ENCODE results near the gene HSPA9.
A peak's percentile ranks its signal among the peaks of the same experiment; 100 is the strongest.

HSPA9 gene

DNA sequence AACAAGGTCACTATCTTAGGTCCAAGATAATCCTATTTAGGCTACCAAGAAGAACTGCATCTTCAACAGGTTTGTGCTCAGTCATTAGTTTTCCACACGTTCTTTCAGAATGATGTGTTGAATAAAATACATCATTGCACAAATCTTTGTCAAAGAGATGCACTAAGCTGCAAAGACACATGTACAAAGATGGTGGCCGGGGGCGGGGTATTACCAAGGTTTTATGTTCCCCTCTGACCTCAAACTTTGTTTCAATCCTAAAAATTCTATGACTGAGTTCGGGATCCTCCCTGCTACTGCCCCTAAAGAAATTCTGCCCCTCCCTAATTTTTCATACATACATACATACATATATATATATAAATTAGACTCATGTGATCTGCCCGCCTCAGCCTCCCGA is 14.2 kb downstream of the HSPA9 start:
- no peak for DNase-seq

DNA sequence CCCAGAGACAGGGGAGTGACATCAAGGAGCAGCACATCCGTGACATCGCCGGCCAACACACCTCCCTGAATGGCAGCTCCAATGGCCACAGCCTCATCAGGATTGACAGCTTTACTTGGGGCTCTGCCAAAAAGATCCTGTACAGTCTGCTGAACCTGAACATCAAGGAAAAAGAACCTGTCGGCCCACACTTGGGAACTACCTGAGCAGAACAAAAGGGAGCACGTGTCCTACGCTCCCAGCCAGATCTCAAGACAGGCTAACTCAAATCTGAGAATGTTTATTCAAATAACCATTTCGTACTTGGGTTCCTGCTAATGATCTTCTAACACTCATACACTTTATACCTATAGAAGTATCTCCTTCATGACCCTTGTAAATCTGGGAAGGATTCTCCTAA is 15.3 kb downstream of the HSPA9 start:
- no peak for DNase-seq

DNA sequence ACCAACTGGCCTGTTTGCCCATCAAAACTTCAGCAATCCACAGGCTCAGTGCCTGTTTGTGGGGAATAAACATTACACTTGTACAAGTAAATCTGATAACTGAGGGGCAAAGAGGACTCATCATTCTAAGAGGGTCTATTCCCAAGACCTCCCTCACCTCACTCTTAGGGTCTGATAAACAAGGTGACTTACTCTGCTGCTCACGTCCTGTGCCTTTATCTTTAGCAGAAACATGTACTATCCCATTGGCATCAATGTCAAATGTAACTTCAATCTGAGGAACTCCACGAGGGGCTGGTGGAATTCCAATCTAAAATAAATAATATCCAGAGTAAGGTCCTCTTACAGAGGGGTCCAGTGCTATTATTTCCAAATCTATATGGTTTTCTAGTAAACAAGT is 17.5 kb downstream of the HSPA9 start:
- no peak for DNase-seq

DNA sequence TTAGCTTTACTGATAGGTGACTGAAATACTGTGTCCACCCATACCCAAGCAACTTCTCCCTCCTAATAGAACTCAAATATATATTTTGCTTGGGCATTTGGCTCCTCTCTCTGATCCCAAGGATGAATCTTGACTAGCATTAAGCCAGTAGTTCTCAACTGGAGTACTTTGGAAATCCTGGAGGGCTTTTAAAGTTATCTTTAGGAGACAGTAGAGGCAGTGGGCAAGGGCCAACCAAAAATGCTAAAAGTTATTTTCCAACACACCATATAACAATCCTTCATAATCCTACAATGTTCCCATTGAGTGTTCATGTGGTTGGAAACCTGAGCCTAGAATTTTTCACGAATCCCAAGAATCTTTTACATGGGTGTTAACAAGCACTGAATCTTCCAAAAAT is 21.1 kb downstream of the HSPA9 start:
- no peak for DNase-seq

DNA sequence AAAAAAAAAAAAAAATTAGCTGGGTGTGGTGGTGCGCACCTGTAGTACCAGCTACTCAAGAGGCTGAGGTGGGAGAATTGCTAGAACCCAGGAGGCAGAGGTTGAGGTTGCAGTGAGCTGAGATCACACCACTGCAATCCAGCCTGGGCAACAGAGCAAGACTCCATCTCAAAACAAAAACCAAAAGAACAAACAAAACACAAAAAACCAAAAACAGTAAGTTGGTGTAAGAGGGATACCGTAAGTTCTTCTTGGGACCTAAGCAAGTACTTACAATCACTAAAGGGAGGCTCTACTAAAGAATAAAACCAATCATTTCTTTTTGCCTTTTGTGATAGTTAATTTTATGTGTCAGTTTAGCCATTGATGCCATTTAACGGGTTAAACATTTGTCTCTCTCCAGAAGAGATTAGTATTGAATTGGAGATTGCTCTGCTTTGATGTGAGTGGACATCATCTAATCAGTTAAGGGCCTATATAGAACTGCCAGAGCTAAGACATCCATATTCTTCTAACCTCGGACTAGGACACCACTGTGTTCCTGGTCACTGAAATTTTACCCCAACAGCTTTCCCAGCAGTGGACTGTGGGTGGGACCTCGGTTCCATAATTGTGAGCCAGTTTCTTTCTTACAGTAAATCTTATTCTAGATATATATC is 21.6 kb downstream of the HSPA9 start:
- DNase-seq: no peak

DNA sequence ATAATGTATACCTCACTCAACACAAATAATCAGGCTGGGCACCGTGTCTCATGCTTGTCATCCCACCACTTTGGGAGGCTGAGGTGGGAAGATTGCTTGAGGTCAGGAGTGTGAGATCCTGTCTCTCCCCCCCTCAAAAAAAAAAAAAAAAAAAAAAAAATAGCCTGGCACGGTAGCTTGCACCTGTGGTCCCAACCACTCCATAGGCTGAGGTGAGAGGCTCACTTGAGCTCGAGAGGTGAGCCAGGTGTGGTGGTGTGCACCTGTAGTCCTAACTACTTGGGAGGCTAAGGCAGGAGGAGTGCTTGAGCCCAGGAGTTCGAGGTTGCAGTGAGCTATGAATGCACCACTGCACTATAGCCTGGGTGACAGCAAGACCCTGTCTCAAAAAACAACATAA is 22.5 kb downstream of the HSPA9 start:
- no peak for DNase-seq

DNA sequence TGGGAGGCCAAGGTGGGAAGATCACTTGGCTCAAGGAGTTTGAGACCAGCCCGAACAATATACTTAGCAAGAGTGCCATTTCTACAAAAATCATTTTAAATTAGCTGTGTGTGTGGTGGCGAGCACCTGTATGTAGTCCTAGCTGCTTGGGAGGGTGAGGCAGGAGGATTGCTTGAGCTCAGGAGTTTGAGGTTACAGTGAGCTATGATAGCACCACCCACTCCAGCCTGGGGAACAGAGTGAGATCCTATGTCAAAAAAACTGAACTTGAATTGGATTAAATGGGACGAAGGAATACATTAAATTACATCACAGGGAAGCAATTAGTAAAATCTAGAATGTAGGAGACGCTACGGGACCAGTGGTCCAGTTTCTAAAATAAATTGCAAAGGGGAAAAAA is 25.8 kb downstream of the HSPA9 start:
- DNase-seq: no peak

DNA sequence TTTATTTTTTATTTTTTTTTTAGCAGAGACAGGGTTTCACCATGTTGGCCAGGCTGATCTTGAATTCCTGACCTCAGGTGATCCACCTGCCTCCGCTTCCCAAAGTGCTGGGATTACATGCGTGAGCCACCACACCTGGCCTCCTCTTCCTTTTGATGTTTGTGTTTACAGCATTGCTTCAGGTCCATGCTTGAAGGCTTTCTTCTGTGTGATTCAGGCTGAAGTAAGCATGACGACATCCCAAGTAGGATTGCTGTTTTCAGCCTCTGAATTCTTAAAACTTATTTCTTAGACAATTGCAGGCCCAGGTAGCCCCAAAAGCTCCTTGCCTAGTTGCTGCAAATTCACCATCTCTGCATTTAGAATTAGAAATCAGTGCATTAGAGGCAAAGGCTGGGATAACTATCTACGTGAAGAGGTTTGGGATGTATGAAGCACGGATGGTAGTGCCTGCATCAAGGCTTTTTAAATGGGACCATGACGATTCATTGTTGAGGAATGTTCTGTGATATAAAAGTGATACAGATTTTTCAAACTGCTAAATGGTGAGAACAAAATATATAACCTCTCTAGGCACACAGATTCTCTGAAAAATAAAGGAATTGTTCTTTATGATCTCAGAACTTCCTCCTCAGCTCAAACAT is 29.2 kb downstream of the HSPA9 start:
- no peak for DNase-seq

DNA sequence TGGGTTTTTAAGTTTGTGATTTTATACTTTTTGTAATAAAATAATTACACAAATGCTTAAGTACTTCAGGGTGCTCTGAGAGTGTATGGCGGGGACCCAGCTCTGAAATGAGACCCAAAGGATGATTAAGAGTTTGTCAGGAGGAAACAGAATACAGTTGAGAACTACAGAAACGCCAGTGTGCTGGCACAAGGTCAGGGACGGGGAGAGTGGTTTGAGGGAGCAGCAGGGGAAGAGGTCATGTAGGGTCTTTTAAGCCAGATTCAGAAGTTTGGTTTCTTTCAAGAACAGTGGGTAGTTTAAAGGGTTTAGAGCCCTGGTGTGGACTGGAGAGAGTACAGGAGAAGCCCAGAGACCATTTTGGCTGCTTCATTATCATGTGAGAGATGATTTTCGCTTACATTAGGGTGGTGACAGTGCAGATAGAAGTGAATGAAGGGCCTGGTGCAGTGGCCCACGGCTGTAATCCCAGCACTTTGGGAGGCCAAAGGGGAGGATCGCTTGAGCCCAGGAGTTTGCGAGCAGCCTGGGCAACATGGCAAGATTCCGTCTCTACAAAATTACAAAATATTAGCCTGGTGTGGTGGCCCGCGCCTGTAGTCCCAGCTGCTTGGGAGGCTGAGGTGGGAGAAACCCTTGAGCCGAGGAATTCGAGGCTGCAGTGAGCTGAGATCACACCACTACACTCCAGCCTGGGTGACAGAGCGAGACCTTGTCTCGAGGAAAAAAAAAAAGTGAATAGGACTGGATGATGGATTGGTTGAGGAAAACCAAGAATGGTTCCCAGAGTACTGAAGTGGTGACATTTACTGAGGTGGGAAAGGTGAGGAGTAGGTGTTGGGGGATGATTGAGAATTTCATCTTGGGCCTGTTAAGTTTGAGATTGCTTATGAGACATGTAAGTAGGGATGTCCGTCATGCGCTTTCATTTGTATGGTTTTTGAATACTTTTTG is 30.7 kb downstream of the HSPA9 start:
- DNase-seq: no peak

DNA sequence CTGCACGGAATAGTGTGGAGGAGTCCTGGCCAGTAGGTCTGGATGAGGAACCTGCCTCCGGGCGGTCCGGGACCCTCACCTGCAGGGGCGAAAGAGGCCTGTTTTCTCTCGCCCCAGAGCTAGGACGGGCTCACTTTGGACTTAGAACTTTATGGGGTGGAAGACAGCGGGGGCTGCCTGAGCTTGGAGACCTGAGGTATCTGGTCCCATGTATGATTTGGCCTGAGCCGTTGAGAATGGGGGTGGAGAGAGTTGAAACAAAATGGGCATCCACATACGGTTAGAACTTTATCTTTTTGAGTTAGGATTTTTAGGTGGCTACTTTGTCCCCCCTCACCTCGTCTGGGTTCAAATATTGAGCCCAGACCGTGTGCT is 31.5 kb downstream of the HSPA9 start:
- DNase-seq: no peak

DNA sequence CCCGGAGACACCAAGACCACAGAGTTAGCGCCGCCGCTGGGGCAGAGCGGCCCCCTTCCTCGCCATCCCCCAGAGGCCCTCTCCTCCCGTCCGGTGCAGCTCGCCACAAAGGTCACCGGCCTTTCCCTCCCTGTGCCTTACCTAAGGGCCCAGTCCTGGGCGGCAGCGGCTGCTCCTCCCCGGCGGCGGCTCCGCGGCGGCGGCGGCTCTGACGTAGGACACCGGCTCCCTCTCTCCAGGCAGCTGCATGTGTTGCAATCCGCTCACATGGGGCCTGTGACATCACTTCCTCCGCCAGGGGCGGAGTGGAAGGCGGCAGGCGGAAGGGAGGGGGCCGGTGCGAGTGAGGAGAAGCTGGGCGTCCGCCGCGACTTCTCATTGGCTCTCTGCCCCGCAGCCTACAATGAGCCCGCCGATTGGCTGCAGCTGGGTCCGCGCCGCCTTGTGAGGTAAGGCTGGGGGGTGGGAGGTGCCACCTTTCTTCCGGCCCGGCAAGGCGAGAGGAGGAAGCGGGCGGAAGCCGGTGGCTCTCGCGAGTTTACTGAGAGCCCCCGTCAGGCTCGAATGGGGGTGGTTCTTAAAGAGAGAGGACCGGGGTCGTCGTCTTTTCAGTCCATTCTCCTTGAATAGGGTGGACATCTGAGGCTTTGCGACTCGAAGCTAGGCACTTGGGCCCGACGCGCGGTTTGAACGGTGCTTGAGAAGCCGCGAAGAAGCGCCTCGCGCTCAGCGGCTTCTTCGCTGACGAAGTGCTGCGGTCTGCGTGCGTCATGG is 32.1 kb downstream of the HSPA9 start, which contains the start of gene ETF1:
TSS of gene ETF1 (minus strand) at position 281 of the 774 bp plus-strand sequence. CDS start 318 bp downstream, outside the sequence.
- peak; percentile 100 for DNase-seq

DNA sequence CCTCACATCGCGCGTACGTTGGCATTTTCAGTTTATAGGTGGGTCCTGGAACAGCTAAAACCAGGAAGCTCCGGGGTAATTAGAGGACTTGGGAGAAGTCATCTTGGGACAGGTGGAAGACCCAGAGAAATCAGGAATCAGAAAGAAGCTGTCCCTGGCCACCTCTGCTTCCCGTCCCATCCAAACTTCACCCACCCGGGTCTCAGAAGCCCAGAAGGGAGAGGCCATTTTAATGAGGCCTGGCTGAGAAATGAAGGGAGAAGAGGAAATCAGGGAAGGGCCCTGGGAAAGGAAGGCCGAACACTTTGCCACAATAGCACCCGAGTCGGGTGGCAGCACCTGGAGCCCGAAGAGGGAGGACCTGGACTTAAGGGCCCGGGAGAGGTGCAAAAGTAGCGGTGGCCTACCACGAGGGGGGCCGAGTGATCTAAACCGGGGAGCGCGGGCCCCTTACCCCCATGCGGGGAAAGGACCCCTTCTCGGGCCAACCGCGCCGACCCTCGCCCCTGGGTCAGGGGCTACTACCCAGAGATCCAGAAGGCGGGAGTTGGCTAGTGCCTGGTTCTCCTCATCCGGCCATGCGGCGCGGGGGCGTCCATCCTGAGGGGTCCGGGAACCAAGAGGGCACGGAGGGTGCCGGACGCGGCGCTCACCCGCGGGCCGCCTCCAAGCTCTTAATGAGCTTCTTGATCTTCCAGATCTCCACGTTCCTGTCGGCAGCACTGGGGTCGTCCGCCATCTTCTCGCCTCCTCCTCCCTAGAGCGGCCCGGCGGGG is 32.8 kb downstream of the HSPA9 start:
- no peak for DNase-seq

DNA sequence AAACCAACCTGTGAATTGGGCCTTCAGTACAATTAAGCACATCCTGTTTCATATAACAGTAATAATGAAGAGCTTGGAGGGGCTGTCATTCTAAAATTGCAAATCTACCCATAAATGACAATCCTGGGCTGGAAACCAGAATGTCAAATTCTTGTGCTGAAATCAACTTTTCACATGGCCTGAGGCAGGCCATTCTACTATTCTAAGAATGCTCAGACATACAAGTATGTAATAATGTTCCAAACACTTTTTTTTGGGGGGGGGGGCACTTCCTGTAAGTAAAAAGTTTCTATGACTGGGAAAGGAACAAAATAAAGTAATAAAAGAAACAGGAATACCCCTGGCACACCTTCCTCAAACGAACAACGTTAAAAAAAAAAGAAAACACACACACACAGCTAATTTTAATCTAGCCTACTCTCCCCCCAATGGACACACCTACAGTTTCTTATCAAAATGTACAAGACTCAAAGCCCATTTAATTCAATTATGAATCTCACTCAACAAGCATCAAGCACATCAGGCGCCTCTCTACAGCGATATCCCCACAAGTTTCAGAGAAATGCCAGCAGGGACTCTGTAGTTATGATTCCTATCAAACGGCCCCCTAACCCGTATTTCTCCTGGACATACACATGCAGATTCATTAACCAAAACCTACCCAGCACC is 33.6 kb downstream of the HSPA9 start:
- peak; percentile 16 for DNase-seq

DNA sequence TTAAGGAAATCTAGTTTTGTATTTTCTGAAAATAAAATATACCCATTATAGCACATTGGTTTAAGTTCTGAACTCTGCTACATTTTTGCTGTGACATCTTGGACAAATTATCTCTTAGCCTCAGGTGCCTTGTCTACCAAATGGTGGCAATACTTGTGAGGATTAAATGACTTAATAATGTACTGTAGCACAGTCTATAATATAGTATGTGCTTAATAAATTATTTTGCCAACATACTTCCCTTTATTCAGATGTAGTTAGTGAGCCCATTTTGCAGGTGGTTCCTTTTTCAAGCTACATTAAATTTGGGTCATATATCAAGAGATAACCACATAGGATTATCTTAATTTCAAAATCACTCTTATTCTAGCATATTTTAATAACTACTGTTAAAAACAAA is 35.4 kb downstream of the HSPA9 start:
- no peak for DNase-seq

DNA sequence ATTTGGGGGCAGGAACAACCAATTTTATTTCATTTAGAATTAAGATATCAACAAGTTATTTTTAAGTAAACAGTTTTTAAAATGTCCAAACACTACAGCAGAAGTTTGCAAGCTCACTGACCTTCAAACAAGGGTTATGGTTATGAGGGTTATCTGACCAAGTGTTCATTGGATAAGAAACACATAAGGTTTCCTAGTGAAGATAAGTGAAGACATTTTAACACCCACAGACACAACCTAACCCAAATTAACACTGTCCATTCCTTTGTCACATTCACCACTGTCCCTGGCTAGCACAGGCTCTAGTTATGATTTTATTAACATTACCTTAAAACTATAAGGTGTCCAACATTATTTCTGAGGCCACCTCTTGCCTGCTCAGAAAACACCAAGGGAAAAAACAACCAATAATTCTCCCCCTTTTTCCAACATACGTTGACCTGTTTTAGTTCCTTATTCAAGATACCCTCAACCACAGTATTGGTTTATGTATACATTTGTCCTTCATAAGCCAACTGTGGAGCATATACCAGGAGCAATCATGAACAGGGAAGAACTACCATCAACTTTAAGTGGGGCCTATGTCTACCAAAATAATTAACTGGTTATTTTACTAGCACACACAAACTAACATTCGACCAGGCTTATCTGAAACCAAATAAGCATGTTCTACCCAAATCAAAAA is 36.1 kb downstream of the HSPA9 start:
- no peak for DNase-seq

DNA sequence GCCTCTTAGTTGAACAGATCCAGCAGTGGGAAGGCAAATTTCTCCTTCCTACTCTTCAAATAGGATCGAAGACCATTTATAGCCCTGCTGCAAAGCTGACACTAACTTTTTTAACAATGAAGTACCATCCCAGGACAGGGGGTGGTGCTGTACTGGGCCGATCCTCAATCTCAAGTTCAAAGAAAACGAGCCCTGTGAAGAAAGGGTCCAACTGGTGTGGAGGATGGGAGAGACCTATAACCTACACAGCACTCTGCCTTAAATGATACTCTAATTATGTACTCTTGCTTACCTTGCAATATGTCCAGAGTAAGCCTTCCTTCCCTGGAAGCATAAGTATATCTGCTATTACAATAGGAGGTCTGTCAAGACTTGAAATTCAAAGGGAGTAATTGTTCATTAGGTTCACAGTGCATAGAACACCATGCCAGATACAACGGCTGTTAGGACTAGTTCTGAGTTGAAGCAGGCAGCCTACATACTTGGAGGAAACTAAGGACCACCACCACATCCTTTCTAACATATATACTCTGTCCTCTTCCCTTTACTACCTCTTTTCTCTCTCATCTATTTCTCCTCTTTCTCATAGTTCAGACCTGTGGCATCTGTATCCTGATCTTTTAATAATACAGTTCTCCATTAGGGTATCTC is 38.4 kb downstream of the HSPA9 start:
- no peak for DNase-seq

DNA sequence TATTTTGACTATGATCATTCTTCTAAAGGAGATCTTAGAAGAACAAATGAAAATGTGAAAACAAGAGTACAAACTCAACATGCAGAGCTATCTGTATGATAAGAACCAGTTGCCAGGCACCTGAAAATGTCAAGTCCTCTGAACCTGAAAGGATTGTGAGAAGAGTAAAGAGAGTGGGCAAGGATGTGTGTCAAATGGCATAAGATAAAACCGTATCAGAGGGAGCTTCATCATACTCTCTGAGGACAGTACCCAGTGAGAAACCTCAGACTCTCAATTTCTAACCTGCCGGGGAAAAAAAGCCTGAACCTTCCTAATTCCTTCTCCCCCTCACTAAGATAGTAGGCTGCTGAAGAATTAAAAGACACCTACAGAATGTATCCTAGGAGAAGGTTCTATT is 39.0 kb downstream of the HSPA9 start:
- DNase-seq: no peak

DNA sequence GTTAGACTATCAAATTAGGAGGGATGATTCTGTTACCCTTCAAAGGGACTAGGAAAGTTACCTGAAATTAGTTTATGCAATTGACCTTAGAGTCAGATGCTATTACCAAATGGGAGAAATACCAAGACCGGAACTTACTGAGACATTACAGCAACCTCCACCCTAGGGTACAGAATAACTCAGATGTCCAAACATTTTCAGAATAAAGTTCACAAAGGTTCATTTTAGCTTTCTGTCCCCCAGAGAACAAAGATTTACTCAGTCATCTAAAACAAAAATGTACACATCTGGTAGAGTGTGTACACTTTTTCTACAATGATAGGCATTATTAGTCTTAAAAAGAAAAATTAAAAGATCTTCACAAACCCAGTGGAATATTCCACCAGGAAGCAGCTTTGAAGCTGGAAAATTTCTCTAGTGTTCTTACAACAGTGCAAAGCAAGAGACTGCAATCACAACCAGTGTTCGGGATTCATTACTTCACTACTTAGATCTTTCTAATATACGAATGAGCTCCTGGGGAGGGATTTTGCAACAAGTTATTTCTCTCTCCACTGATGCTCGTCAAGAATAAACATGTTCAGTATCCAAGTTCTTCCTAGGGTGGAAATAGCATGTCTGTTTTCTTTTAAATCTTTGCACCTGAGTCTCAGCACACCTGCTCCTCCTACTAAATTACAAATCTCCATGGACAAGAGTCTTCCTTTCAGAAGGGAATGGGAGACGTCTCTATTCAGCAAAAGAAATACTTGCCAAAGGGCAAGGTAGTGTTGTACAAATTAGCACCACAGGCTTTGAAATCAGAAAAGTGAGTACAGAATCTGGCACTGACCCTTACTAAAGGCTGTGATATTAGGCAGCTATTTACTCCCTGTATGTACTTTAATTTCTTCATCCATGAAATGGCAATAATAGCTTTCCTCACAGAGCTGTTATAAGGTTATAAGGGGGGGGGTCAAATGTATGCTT is 40.9 kb downstream of the HSPA9 start:
- DNase-seq: no peak

DNA sequence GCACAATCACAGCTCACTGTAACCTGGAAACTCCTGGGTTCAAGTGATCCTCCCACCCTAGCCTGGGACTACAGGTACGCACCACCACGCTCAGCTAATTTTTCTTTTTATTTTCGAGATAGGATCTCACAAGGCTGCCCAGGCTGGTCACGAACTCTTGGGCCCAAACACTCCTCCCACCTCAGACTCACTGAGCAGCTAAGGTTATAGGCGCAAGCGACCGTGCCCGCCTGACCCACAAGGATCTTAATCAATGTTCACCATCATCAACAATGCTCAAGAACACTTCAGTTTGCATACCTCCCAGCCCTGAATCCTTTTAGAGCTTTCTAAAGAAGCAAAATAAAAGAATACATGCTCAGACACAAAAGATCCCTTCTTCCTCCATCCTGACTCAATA is 45.4 kb downstream of the HSPA9 start:
- no peak for DNase-seq

Data from fibroblast of skin of scalp (primary cell).